Keratinocyte (primary cell): ENCODE results near the gene TEX51.

ENCODE experiments used
- CTCF ChIP-seq, 3 experiments: IDR thresholded peaks in 1 of 3; conservative IDR thresholded peaks in 1 of 3; optimal IDR thresholded peaks in 1 of 3; 2 replicates in 2 of 3; 3 replicates in 1 of 3; pipeline versions ENCODE3 to v1.5.1; 2011; ENCODE audit warnings: low read length in 3 of 3, mild to moderate bottlenecking in 3 of 3, moderate library complexity in 2 of 3, control low read depth in 1 of 3, inconsistent platforms in 1 of 3; ENCODE audit not compliant: insufficient read depth in 2 of 3; ENCODE audit errors: extremely low read depth in 1 of 3
- EZH2 ChIP-seq: IDR thresholded peaks from one replicate; pipeline ENCODE4 v1.6.1; 2012; ENCODE audit warnings: inconsistent platforms, mild to moderate bottlenecking, low read length, moderate library complexity

DNA sequence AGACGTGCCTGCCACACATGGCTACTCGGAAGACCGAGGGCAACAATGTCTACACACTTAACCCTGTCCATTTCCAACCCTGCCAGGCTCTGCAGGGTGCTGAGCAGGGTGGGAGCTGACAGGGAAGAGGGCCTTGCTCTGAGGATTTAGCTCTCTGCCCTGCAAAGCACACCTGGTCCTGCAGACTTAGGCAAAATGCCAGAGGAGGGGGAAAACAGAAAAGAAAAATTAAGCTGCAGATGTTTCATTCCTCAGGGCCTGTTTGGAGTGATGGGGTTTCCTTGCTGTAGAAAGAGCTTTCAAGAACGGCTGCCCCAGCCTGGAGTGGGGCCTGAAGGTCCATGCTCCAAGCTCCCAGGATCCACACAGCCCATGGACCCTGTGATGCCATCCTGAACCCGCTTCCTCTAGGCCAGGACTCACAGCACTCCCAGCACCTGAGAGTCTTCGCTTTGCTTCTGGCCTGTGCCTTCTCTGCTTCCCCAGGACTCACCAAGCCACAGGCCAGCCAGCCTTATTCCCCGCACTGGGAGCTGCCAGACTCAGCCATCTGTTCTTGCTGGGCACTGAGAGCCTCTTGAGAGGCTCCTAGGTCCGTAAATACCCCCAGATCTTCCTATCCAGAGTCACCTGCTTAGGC, 9.1 kb upstream of the TEX51 start:
- no peak for TF ChIP-seq CTCF (optimal IDR thresholded peaks at IDR 0.05 in 1 of 3, IDR thresholded peaks at IDR 0.05 in 1 of 3, conservative IDR thresholded peaks at IDR 0.05 in 1 of 3; ENCODE audit: extremely low read depth in 1 of 3, insufficient read depth in 2 of 3, low read length in 3 of 3)
- TF ChIP-seq EZH2: no peak
